HG03108 (cell line): Measurements from ENCODE around the gene ST8SIA4.

ENCODE experiments used
- ATAC-seq: cut with Tn5 transposase; IDR thresholded peaks from one replicate; pipeline ENCODE4 v1.9.1; 2021; ENCODE audit warnings: moderate library complexity; ENCODE audit not compliant: unreplicated experiment

Gene ST8SIA4, protein sequence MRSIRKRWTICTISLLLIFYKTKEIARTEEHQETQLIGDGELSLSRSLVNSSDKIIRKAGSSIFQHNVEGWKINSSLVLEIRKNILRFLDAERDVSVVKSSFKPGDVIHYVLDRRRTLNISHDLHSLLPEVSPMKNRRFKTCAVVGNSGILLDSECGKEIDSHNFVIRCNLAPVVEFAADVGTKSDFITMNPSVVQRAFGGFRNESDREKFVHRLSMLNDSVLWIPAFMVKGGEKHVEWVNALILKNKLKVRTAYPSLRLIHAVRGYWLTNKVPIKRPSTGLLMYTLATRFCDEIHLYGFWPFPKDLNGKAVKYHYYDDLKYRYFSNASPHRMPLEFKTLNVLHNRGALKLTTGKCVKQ

DNA sequence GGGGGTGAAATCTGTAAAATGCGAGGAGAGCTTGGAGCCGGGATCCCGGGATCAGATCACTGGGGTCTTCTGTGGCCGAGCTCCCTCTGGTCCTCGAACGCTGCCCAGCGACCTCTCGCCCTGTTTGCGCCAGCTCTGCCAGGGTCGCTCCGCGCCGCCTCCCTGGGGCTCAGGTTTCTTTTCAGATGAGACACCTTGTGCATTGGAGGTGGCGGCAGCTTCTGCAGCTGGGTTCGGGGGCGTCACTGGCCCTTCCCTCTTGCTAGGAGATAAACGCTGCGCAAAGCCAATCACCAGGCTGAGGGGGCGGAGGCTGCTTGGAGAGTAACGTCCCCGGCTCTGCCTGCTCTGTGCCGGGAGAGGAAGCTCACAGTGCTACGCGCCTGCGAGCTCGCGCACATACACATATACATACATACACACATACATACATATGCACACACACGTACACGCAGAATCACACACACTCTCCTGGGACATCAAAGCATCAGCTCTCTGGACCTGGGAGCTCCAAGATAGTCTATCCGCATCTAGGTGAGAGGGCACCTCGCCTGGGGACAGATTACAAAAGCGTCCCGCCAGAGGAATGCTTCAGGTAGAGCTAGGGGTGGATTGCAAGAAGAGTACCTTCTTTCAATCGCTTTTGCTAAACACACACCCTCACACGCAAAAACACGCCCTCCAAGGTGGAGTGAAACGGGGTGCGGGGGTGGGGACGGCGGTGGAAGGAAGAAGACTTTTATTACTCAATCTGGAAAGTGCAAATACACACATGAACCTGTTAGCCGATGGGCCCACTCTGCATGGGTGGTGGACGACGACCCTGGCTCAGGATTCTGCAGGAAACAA, at the start of gene ST8SIA4:
Gene ST8SIA4, minus strand, starts transcription at position 244 of the 849 bp plus-strand sequence. CDS start 327 bp downstream, outside the sequence.
- ATAC-seq, result peak; percentile 68

DNA sequence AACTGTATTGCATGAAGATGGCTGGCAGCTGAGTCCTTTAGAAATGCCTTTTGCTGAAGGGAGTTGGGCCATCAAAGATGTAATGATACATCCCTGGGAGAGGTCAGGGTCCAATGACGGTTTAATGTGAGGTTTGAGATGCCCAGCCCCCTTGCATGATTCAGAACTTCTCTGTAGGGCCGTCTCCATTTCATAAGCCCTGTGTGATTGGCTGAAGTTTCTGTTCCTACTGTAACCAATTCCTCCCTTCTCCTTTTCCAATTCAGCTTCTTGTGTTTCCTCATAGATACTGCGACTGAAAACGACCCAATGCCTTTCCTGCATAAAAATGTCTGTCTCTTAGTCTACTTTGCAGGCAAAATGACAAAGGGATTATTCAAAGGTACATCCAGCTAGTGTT, 47.9 kb upstream of the ST8SIA4 start:
- ATAC-seq, result no peak

DNA sequence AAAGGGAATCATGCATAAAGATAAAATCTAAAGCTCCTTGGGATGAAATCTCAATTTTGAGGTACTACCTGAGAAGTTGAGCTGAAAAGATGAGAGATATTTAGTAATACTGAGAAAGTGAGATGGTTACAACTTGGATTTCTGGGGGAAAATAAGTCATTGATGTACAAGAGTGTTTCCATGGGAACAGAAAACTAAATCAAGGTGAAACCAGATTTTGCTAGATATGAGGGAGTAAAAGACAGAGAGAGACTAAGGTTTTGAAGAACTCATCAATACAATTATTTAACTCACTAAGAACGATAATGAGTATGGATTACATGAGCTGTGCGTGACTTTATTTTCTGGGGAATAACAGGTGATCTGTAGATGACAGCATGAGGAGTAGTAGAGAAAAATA, 10.2 kb upstream of the ST8SIA4 start:
- ATAC-seq, result no peak

DNA sequence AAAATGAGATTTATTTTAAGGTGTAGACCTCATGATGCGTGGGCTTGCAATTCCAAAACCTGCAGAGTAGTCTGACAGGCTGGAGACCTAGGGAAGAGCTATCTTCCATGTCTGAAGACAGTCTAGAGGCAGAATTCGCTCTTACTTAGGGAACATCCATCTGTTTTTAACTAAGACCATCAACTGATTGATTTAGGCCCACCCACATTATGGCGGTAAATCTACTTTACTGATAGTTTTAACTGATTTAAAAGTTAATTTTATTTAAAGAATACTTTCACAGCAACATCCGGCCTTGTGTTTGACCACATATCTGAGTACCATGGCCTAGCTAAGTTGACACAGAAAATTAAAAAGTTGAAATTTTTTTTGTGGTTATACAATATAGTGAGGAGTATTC, 6.0 kb upstream of the ST8SIA4 start:
- no peak for ATAC-seq

DNA sequence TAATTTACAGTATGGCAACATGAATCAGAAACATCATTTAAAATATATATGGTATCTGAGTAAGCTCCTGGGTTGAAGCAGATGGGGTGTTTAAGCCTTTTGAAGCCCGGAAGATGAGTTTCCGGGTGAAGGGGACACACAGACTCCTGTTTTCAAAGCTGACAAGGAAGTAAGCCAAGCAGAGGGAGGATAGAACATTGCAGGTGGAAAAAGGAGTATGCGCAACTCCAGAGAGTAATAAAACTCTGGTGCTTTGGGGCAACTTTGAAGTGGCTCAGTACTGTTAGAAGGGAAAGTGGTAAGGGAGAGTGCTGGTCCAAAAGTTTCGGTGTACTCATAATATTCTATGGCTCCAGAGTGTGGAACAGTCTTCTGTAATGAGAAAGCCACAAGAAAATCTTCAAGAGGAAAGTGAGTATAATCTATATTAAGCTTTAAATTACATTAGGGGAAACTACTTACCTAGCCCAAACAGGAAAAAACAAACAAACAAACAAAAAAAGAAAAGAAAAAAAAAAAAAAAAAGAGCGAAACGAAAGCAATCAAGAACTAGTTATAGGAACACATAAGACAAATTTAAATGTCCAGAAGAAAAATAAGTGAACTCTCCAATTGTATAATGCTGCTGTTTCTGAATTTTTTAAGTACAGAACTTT, 2.3 kb upstream of the ST8SIA4 start:
- ATAC-seq, result no peak

DNA sequence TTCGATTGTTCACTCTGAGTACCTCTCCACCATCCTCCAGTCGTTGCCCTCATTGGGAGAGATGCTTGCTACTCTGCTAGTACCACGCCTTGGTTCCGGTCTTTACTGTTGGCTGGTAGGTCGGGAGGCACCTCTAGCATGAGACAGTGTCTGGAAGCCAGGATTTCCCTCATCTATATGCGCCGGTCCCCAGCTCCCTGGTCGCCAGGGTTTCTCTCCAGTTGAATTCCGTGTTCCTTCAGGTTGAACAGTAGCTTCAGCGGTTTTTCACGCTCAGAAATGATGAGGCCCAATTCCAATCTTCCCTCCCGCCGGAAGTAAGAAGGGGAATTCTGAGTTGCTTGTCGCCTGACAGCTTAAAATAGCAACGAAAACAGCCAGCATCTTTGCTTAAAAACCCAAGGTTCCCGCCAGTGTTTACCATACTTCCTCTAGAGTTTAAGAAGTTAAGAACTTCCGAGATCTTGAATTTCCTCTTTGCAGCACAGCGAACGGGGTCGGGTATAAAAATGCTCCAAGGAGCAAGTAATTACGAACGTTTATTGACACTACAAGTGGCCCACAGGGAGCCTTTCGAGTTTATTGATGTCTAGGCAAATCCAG, 1.3 kb upstream of the ST8SIA4 start:
- ATAC-seq, result peak; percentile 25

DNA sequence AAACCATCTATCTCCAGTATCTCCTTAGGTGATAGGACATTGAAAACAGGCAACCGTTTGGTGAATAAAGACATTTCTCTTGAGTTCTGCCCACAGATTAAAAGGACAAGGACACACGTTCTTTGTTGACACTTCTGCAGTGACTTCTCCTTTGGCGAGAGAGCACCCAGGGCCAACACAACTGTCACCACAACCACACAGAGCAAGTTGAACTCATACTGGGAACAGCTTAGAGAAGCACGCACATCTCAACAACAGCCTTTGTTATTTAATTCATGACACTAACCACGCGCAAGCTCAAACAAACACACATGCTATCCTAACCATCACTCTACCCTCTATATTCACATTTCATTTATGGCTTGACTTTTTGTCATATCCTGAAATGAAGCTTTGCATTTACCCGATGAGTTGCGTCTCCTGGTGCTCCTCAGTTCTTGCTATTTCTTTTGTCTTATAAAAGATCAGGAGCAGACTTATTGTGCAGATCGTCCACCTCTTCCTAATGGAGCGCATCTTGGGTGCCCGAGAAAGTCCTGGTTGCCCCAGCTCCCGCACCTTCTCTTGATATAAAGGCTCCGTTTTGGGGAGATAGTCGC, 543 bp downstream of the ST8SIA4 start:
- no peak for ATAC-seq

DNA sequence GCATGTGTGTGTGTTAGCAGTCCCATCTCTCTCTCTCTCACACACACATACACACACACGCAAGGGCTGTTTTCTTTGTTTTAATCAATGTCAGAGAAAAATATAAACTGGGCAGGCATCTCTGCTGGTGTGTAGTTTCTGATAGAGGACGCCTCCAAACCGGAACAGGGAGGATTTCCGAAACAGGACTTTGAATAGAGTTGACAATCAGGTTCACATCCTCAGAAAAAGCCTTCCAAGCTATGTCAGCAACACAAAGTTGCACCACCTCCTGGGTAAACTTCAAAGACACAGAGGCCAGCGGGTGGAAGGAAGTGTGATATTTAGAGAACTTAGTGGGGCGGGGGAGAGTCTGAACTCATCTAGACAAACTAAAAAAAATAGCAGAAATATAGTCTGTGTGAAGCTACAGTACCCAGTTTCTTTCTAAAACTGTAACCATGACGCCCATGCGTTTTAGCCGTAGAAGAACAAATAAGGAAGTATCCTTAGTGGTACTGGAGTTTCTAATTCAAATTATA, 1.2 kb downstream of the ST8SIA4 start:
- ATAC-seq, result no peak

DNA sequence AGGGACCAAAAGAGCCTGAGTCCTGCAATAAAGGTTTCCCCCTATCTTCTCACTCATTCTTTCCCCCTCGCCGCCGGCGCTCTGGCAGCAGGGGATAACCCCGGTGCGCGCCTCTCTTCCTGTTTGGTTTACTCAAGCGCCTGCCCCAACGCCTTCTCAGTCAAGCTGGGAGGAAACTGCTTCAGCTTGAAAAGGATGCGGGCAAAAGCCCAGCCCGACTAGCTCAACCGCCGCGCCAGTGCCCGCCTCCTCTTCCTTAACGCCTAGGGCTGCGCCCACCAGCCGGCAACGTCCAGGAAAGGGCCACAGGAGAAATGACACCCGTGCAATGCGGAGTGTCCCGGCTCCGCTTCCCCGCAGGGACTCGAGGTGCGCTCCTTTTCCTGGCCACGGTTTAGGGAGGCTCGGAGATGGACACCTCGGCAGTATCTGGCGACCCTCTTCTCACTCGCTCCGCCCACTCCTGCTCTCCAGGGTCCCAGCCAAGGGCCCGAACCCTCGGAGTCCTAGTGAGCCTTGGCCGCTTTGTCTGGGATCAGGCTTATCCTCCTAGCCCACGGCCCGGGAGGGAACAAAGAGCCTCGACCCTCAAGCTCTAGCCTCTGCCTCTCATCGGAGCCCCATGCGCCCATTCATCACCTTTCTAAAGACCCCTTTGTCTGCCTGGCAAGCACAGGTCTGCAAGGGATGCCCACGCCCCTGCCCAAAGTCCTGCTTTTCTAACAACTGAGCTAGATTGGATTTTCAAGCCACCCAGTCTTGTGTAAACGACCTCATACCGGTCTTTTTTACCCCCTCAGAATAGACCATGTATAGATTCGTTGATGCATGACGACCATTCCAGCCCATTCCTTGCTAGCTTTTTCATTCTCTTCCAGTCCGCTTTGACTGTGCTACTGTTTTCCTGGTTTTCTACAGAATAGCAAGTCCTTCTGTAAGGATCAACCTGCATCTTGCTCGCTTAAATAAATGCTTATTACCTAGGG, 2.0 kb downstream of the ST8SIA4 start:
- ATAC-seq, result peak; percentile 32

DNA sequence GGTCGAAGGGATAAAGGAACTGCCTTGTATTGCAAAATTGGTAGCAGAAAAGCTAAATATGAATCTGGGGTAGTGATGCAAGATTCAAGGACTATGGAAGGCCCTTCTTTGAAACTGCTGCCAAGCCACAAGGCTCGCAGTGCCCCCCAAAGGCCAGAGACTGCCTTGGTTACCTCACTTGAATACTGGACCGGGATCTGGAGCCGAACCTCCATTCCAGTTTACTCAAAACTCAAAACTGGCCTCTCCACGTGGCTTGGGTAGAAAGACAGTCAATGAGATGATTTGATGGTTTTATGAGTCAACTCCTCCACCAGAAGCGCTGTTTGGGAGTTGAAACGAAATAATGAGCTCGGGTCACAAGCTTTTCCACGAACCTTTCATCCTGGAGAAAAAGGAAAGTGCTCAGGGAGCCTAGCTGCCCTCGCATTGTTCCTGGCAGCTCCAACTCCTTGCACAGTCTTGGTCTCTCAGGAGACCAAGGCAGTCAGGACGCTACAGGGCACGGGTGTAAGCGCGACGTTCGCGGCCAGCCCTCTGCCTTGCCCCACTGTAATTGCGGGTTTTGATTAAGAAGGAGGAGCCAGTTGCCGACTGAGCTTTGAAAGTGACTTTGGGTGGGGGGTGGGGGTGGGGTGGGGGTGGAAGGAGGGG, 2.8 kb downstream of the ST8SIA4 start:
- no peak for ATAC-seq

DNA sequence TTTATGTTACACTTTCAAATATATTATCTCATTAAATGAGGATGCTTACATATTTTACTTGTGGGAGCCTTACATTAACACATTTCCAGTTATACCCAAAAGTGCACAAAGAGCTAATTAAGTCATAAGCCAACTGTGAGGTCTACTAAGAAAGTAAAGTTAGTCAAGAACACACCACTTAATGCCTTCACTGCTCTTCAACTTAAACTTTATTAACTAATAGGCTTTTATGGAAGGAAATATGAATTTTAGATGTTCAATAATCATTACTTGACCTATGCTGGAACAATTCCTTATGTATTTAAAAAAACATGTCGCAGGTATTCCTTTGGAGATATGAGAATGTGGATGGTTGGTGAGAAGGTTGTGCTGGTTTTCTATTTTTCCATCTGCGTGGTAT, 3.4 kb downstream of the ST8SIA4 start:
- ATAC-seq, result no peak

DNA sequence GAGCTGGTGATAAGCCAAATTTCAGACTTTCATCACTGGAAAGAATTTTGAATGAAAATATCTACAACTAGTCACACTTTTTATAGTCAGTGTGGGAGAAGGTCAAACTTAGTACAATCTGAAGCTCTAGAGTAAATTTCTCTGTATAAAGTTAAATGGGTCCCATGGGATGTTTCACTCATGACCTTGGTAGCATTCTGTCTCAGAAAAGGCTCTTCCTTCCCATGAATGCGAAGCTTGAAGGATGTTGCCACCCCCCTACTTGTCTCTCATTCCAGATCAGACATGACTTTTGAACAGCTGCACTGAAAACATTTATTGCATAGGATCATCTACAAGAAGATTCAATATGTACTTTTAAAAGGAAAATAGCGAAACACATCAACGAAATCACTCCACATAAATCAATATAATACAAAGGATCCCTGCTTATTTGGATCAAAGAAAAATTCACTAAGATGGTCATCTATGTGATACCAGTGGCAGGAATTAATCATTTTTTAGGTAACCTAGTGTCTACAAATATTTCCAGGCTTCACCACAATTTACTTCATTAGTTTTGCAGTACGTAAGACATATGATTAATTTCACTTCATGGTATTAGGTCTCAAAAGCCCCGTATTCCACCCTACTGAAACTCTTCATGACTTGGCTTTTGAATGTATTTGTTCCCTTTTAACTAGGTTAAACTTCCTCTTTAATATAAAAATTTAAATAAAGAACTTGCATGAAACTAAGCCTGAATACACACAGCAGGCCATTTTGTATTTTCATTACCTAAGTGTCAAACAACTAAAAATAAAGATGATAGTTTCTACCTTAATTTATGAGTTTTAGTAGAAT, 4.4 kb downstream of the ST8SIA4 start:
- no peak for ATAC-seq

DNA sequence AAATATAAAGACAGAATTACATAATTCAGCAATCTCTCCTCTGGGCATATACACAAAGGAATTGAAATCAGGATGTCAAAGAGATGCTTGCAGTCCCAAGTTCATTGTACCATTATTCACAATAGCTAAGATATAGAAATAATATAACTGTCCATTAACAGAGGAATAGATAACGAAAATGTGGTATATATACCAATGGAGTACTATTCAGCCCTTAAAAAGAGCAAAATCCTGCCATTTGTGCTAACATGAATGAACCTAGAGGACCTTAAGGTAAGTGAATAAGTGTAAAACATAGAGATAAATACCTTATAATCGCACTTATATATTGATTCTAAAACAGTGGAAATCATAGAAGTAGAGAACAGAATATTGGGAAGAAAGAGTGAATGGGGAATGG, 7.0 kb downstream of the ST8SIA4 start:
- no peak for ATAC-seq

DNA sequence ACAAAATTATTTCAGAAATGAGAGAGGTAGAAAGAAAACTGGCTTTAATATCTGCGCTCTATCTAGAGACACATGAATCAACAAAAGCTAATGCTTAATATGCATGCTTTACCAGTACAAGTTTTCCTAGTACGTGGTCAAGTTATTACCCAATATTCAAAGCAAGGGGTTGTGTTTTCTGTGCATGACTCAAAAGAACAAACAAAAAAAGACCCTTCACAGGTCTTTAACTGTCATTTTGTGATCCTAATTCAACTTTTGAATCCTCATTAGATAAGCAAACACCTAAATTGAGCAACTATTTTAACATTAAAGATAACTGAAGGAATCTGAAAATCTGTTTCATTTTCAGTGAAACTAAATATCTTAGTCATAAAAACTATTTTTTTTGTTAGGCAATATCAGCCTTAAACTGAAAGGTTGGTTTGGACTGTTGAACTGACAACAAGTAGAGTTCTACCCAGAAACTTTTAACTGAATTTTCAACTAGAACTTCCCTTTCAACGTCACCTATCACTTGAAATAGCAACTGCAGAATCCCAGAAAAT, 12.5 kb downstream of the ST8SIA4 start:
- peak; percentile 66 for ATAC-seq

DNA sequence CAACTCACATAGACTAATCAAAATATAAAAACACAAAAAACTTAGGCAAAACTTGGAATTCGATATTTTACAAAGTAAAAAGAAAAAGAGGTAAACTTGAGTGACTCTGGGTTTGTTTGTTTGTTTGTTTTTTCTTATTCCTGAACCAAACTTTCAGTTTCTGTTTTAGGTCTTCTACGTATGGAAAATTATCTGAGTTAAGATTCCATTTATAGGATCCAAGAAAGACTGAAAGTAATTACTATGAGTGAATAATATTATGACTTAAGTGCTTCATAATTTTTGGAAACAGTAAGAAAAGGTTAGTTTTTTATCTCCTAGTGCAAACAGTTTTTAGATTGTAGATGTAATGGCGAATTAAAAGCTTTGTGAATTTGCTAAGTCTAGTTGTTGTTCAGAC, 13.2 kb downstream of the ST8SIA4 start:
- ATAC-seq, result no peak

DNA sequence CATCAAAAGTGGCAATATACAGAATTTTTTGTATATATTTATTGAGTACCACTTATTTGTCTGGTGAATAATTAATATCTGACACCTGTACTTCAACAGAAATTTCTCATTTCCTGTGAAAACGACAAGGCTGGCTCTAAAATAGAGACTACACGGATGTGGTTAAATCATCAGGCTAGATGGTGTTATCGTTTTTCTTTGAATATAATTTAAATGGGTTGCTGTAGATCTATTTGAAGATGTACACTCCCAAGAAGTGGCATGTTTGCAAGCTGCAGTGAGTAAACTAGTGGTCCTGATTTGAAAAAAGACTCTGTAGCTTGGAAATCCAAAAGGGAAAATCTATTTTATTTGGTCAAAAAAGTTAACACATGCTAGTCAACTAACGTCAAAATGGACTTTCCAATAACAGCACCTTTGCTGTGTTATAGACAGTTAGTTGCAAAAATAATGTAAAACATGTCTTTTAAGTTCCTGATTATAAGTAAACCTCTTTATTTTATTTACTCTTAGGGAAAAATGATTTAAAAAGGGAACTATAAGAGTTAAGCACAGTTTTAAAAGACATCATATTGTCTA, 13.8 kb downstream of the ST8SIA4 start:
- ATAC-seq, result peak; percentile 55

DNA sequence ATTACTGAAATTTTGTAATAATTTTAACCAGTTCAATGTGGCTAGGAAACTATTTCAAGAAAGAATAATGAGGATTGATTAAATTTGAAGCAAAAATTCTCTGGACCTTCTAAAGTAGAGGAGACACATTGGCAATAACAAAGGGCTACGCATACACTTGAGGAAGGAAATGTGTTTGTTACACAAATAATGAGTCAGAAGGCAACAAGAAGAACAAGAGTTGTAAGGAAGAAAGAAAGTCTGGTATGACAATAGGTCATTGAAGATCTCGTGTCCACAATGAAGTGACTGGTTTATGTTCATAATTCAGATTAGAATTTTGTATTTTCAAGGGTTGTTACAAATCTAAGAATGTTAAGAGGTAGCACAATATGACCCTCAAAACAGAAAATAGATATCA, 25.8 kb downstream of the ST8SIA4 start:
- no peak for ATAC-seq
